GM23248 (cell line): ENCODE measurements around the gene CACHD1.

ENCODE experiments used
- EZH2 ChIP-seq: fragments of 200-600 bp; sonication (generic); IDR thresholded peaks from 2 replicates; pipeline ENCODE4 v1.6.1; 2018; ENCODE audit warnings: antibody characterized with exemption, mild to moderate bottlenecking; ENCODE audit not compliant: insufficient read depth, poor library complexity, severe bottlenecking
- EZH2phosphoT487 ChIP-seq: fragments of 200-600 bp; sonication (generic); IDR thresholded peaks from 2 replicates; pipeline ENCODE4 v1.6.1; 2018; ENCODE audit warnings: antibody characterized with exemption, moderate library complexity, mild to moderate bottlenecking, low read depth; ENCODE audit not compliant: insufficient read depth

GRCh38 chr1:64498325-64498724, 28.4 kb downstream of the CACHD1 start:
- no peak for TF ChIP-seq EZH2
- TF ChIP-seq EZH2phosphoT487 = no peak
